NCI-H2081 (cell line): ENCODE data around the gene FAH.
A peak's percentile ranks its signal among the peaks of the same experiment; 100 is the strongest.
"Not testable (repeated sequence)": the region's sequence is repeated elsewhere in the genome, so short reads cannot be mapped to it uniquely, and the experiment has no call there.

Experiments used
- DNase-seq, 2 experiments: peaks; one replicate each; lab custom pipeline; 2025; lab: John Stamatoyannopoulos, UW

FAH gene

GRCh38 chr15:80151576-80151975, 1.2 kb upstream of the FAH start:
- no peak for DNase-seq

- DNase-seq = peak; percentile 56 to 72
Measured at GRCh38 chr15:80152180-80152895, 461 bp upstream of the FAH start.

GRCh38 chr15:80153900-80154299, 1.1 kb downstream of the FAH start:
- no peak for DNase-seq

- DNase-seq = no peak
Measured at GRCh38 chr15:80154336-80154735, 1.5 kb downstream of the FAH start.

GRCh38 chr15:80155001-80155377, 2.2 kb downstream of the FAH start:
- DNase-seq = no peak

- DNase-seq = not testable (repeated sequence)
Measured at GRCh38 chr15:80155378-80156175, 2.8 kb downstream of the FAH start.

GRCh38 chr15:80156176-80156720, 3.4 kb downstream of the FAH start:
- no peak for DNase-seq

- no peak for DNase-seq
Measured at GRCh38 chr15:80157215-80157614, 4.4 kb downstream of the FAH start.

GRCh38 chr15:80159301-80159700, 6.5 kb downstream of the FAH start:
- no peak for DNase-seq

GRCh38 chr15:80159811-80160569, 7.2 kb downstream of the FAH start:
- no peak for DNase-seq

- DNase-seq = no peak
Measured at GRCh38 chr15:80160570-80161156, 7.9 kb downstream of the FAH start.

- no peak for DNase-seq
Measured at GRCh38 chr15:80161468-80162016, 8.7 kb downstream of the FAH start.

- DNase-seq = no peak
Measured at GRCh38 chr15:80162059-80162554, 9.3 kb downstream of the FAH start.

GRCh38 chr15:80163217-80163616, 10.4 kb downstream of the FAH start:
- no peak for DNase-seq

GRCh38 chr15:80163897-80164296, 11.1 kb downstream of the FAH start:
- no peak for DNase-seq

- DNase-seq = no peak
Measured at GRCh38 chr15:80167936-80168335, 15.1 kb downstream of the FAH start.

GRCh38 chr15:80168421-80168820, 15.6 kb downstream of the FAH start:
- no peak for DNase-seq

GRCh38 chr15:80169768-80170357, 17.1 kb downstream of the FAH start:
- no peak for DNase-seq

- no peak for DNase-seq
Measured at GRCh38 chr15:80170596-80170995, 17.8 kb downstream of the FAH start.

- no peak for DNase-seq
Measured at GRCh38 chr15:80171787-80172186, 19.0 kb downstream of the FAH start.

GRCh38 chr15:80172401-80172800, 19.6 kb downstream of the FAH start:
- DNase-seq = no peak
